GM04503 (cell line): ENCODE measurements around the gene TCERG1L.
"Not testable (repeated sequence)": the region's sequence is repeated elsewhere in the genome, so short reads cannot be mapped to it uniquely, and the experiment has no call there.

ENCODE experiments used
- DNase-seq: peaks from one replicate; pipeline ENCODE4 v3.0.0-alpha.2; 2012; ENCODE audit warnings: low read depth

The TCERG1L gene

GRCh38 chr10:131162866-131163843 is 148.4 kb downstream of the TCERG1L start:
- DNase-seq: no peak

- DNase-seq: no peak
These were observed 149.3 kb downstream of the TCERG1L start for GRCh38 chr10:131162211-131162610.

GRCh38 chr10:131161087-131161486 is 150.4 kb downstream of the TCERG1L start:
- DNase-seq: no peak

- DNase-seq: no peak
These were observed 151.2 kb downstream of the TCERG1L start for GRCh38 chr10:131160219-131160875.

GRCh38 chr10:131159771-131160170 is 151.8 kb downstream of the TCERG1L start:
- DNase-seq: no peak

GRCh38 chr10:131158695-131159094 is 152.8 kb downstream of the TCERG1L start:
- no peak for DNase-seq

GRCh38 chr10:131157899-131158298 is 153.6 kb downstream of the TCERG1L start:
- DNase-seq: no peak

- no peak for DNase-seq
These were observed 155.7 kb downstream of the TCERG1L start for GRCh38 chr10:131155876-131156230.

GRCh38 chr10:131155218-131155875 is 156.2 kb downstream of the TCERG1L start:
- no peak for DNase-seq

- DNase-seq: no peak
These were observed 157.1 kb downstream of the TCERG1L start for GRCh38 chr10:131154306-131155025.

GRCh38 chr10:131152456-131152855 is 159.1 kb downstream of the TCERG1L start:
- DNase-seq: not testable (repeated sequence)

GRCh38 chr10:131150126-131150525 is 161.4 kb downstream of the TCERG1L start:
- DNase-seq: no peak

- no peak for DNase-seq
These were observed 161.9 kb downstream of the TCERG1L start for GRCh38 chr10:131149586-131149985.

- DNase-seq: no peak
These were observed 162.4 kb downstream of the TCERG1L start for GRCh38 chr10:131149111-131149510.

- DNase-seq: no peak
These were observed 163.3 kb downstream of the TCERG1L start for GRCh38 chr10:131148270-131148669.

GRCh38 chr10:131147301-131147975 is 164.1 kb downstream of the TCERG1L start:
- no peak for DNase-seq

- no peak for DNase-seq
These were observed 164.7 kb downstream of the TCERG1L start for GRCh38 chr10:131146790-131147189.

- DNase-seq: no peak
These were observed 165.8 kb downstream of the TCERG1L start for GRCh38 chr10:131145756-131146155.

GRCh38 chr10:131144711-131145375 is 166.7 kb downstream of the TCERG1L start:
- no peak for DNase-seq

- DNase-seq: no peak
These were observed 167.3 kb downstream of the TCERG1L start for GRCh38 chr10:131144196-131144595.
